ENCODE data around the gene LILRA1. TPM values are rescaled to one million over a fixed set of nuclear protein-coding genes. Genes with fewer than 3 reads are reported as not detected.
"Not testable (repeated sequence)": the region's sequence is repeated elsewhere in the genome, so short reads cannot be mapped to it uniquely, and the experiment has no call there.

Gene LILRA1
- total and polyA plus RNA-seq, 4 experiments from 2014 or later, result not detected

DNA sequence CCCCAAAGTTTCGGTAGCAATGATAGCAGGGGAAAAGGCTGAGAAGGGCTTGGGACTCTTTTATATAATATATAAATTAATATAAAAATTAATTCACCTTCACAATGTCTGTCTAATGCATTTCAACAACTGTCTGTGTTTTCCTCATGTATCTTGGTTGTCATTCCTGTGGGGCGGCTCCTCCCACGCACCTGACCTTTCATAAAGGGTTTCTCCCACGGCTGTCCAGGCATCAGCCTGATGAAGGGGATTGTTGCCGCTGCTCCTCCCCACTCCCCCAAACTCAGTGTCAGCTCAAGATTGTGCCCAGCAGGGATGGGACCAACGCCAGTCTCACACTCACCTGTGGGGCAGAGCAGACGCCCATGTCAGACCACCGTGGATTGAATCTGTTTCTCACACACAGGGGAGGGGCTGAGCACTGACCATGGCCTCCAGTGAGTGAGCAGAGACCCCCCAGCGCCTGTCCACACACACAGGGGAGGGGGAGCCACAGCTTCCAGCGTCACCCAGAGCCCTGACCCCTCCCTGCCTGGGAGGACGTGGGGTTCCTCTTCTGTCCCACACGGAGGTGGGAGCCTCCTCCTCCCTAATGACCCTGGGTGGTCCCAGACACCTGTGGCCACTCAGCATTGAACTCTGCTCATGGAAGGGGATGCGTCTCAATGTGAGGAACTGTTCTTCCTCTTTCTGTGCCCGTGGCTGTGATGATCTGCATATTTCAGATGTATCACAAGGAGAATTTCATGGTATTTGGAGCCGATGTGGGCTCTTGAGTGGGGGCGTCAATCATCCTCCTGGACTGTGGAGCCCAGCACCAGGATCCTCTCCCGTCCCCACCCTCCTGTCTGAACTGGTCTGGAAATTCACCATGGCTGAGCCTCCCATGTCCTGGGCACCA is 21.5 kb upstream of the LILRA1 start:
- H3K27ac Mint-ChIP-seq; DNase-seq; POLR2A ChIA-PET (ENCODE audit: partially characterized antibody); H3K9me3 Mint-ChIP-seq; H3K27me3 ChIP-seq (ENCODE audit: insufficient read depth, low read length); intact Hi-C loops (cut with micrococcal nuclease); H3K9me3 ChIP-seq (ENCODE audit: control insufficient read depth in 1 of 2, low read length in 2 of 2); H3K27ac ChIP-seq (ENCODE audit: low read depth, low read length); H3K36me3 Mint-ChIP-seq; H3K4me1 Mint-ChIP-seq; H3K4me3 Mint-ChIP-seq; H3K36me3 ChIP-seq (ENCODE audit: insufficient read depth, low read length); H3K4me1 ChIP-seq (ENCODE audit: insufficient read depth, low read length); CTCF ChIA-PET (ENCODE audit: partially characterized antibody); H3K4me3 ChIP-seq (ENCODE audit: low read length in 2 of 2): not testable (repeated sequence)
- H3K27me3 Mint-ChIP-seq, result peaks cover 26 to 30% of the 10 kb centered on the region in 2 donors

DNA sequence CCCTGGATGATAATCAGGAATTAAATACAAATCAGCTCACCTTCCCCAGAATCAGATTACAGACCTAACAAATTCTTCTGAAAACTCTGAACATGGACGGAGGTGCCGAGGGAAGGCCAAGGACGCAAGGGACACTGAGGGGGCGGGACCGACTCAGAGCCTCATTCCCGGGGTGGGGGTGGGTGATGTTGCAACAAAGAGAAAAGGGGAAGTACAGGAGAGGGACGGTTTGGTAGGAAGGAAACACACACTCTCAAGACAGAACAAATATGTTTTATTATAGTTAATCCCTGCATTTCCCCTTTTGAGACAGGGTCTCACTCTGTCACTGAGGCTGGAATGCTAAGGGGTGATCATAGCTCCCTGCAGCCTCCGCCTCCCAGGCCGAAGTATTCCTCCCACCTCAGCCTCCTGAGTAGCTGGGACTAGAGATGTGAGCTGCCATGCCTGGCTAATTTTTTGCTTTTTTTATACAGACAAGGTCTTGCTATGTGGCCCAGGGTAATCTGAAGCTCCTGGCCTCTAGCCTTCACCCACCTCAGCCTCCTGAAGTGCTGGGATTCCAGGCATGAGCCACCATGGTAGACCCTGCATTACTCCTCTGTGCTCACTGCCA is 20.6 kb upstream of the LILRA1 start:
- Histone ChIP-seq H3K4me1 (ENCODE audit: insufficient read depth, low read length) (no peaks in the 10 kb centered on the region), H3K4me3 (ENCODE audit: low read length in 2 of 2) (no peak overlapping the region), H3K9me3 (ENCODE audit: control insufficient read depth in 1 of 2, low read length in 2 of 2) (no peaks in the 10 kb centered on the region), H3K27me3 (ENCODE audit: insufficient read depth, low read length) (peaks cover 3% of the 10 kb centered on the region), H3K27ac (ENCODE audit: low read depth, low read length) (no peak overlapping the region), H3K36me3 (ENCODE audit: insufficient read depth, low read length) (no peaks in the 10 kb centered on the region)
- no peak overlapping the region for H3K27ac Mint-ChIP-seq
- CTCF ChIA-PET (ENCODE audit: partially characterized antibody), result no interaction called here
- no peak for DNase-seq
- H3K9me3 Mint-ChIP-seq, result no peaks in the 10 kb centered on the region
- H3K36me3 Mint-ChIP-seq, result no peaks in the 10 kb centered on the region
- no peak overlapping the region for H3K4me3 Mint-ChIP-seq
- H3K27me3 Mint-ChIP-seq, result peaks cover 24 to 28% of the 10 kb centered on the region in 2 donors
- H3K4me1 Mint-ChIP-seq, result no peaks in the 10 kb centered on the region
- POLR2A ChIA-PET (ENCODE audit: partially characterized antibody), result no interaction called here
- intact Hi-C loops (cut with micrococcal nuclease), result no loop called here

DNA sequence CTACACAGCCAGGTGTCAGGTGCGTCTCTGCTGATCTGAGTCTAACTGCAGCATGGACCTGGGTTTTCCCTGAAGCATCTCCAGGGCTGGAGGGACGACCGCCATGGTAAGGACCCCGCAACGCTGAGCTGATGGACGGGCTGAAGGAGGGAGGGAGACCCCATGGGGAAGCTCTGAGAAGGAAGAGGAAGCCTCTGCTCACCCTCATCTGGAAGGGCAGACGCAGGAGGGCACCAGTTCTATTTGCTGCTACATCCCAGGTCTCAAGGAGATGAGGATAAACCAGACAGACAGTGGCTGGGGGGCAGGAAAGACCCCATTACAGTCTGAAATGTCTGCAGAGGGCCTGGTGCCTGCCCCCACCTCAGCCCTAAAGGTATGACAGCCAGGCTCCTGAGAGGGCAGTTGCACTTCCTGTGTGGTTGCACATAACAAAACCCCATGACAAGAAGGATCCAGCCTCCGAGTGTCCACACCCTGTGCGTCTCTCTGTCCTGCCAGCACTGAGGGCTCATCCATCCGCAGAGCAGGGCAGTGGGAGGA is 20.0 kb upstream of the LILRA1 start, which contains the start of gene LILRA2:
TSS of gene LILRA2 (plus strand) at position 461 of the 543 bp plus-strand sequence. CDS start 89 bp downstream, outside the sequence.
- no peaks in the 10 kb centered on the region for H3K36me3 ChIP-seq (ENCODE audit: insufficient read depth, low read length)
- no peaks in the 10 kb centered on the region for H3K4me1 Mint-ChIP-seq
- H3K27me3 Mint-ChIP-seq, result peaks cover 24% of the 10 kb centered on the region in 2 donors
- POLR2A ChIA-PET (ENCODE audit: partially characterized antibody), result no interaction called here
- no peaks in the 10 kb centered on the region for H3K36me3 Mint-ChIP-seq
- no peak within 1 kb of the TSS for H3K4me3 Mint-ChIP-seq
- peaks cover 3% of the 10 kb centered on the region for H3K27me3 ChIP-seq (ENCODE audit: insufficient read depth, low read length)
- H3K9me3 Mint-ChIP-seq, result no peaks in the 10 kb centered on the region
- no peak within 1 kb of the TSS for H3K4me3 ChIP-seq (ENCODE audit: low read length in 2 of 2)
- no peak for DNase-seq
- CTCF ChIA-PET (ENCODE audit: partially characterized antibody), result no interaction called here
- no peaks in the 10 kb centered on the region for H3K4me1 ChIP-seq (ENCODE audit: insufficient read depth, low read length)
- H3K27ac Mint-ChIP-seq, result no peak within 1 kb of the TSS
- intact Hi-C loops (cut with micrococcal nuclease), result no loop called here
- no peak within 1 kb of the TSS for H3K27ac ChIP-seq (ENCODE audit: low read depth, low read length)
- H3K9me3 ChIP-seq (ENCODE audit: control insufficient read depth in 1 of 2, low read length in 2 of 2), result no peaks in the 10 kb centered on the region

DNA sequence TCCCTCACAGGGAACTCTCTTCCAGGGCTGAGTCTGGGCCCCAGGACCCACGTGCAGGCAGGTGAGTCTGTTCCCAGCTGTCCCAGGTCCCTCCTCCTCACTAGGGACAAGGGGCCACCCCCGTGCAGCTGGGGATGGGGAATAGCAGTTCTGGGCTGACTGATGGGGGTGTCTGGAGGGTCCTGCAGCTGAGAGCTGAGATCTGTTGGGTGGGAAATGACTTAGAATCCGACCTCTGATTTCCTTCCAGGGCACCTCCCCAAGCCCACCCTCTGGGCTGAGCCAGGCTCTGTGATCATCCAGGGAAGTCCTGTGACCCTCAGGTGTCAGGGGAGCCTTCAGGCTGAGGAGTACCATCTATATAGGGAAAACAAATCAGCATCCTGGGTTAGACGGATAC is 19.4 kb upstream of the LILRA1 start:
- peaks cover 0 to 4% (median 0%) of the 10 kb centered on the region in 8 donors for H3K9me3 Mint-ChIP-seq
- Histone ChIP-seq H3K27ac (ENCODE audit: low read depth, low read length) (no peak overlapping the region), H3K4me1 (ENCODE audit: insufficient read depth, low read length) (no peaks in the 10 kb centered on the region), H3K36me3 (ENCODE audit: insufficient read depth, low read length) (no peaks in the 10 kb centered on the region), H3K27me3 (ENCODE audit: insufficient read depth, low read length) (peaks cover 3% of the 10 kb centered on the region), H3K9me3 (ENCODE audit: control insufficient read depth in 1 of 2, low read length in 2 of 2) (no peaks in the 10 kb centered on the region), H3K4me3 (ENCODE audit: low read length in 2 of 2) (no peak overlapping the region)
- no peaks in the 10 kb centered on the region for H3K36me3 Mint-ChIP-seq
- peaks cover 22 to 25% of the 10 kb centered on the region in 2 donors for H3K27me3 Mint-ChIP-seq
- no peaks in the 10 kb centered on the region for H3K4me1 Mint-ChIP-seq
- ChIA-PET CTCF (ENCODE audit: partially characterized antibody) (no interaction called here), POLR2A (ENCODE audit: partially characterized antibody) (no interaction called here)
- intact Hi-C loops (cut with micrococcal nuclease), result no loop called here
- no peak overlapping the region for H3K4me3 Mint-ChIP-seq
- no peak for DNase-seq
- H3K27ac Mint-ChIP-seq, result no peak overlapping the region

DNA sequence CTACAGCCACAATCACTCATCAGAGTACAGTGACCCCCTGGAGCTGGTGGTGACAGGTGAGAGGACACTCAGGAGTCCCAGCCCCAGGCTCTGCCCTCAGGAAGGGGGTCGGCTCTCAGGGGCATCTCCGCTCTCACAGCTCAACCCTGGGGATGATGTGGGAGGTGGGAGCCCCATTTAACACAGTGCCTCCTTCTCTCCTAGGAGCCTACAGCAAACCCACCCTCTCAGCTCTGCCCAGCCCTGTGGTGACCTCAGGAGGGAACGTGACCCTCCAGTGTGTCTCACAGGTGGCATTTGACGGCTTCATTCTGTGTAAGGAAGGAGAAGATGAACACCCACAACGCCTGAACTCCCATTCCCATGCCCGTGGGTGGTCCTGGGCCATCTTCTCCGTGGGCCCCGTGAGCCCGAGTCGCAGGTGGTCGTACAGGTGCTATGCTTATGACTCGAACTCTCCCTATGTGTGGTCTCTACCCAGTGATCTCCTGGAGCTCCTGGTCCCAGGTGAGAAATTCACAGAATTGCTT is 18.8 kb upstream of the LILRA1 start:
- peaks cover 3% of the 10 kb centered on the region for H3K27me3 ChIP-seq (ENCODE audit: insufficient read depth, low read length)
- intact Hi-C loops (cut with micrococcal nuclease), result no loop called here
- no peaks in the 10 kb centered on the region for H3K9me3 ChIP-seq (ENCODE audit: control insufficient read depth in 1 of 2, low read length in 2 of 2)
- H3K4me1 ChIP-seq (ENCODE audit: insufficient read depth, low read length), result no peaks in the 10 kb centered on the region
- H3K27ac ChIP-seq (ENCODE audit: low read depth, low read length), result no peak overlapping the region
- no peaks in the 10 kb centered on the region for H3K36me3 ChIP-seq (ENCODE audit: insufficient read depth, low read length)
- H3K27ac Mint-ChIP-seq, result no peak overlapping the region
- H3K27me3 Mint-ChIP-seq, result peaks cover 19 to 25% of the 10 kb centered on the region in 2 donors
- peaks cover 0 to 8% (median 0%) of the 10 kb centered on the region in 8 donors for H3K9me3 Mint-ChIP-seq
- H3K4me1 Mint-ChIP-seq, result no peaks in the 10 kb centered on the region
- no peaks in the 10 kb centered on the region for H3K36me3 Mint-ChIP-seq
- no peak overlapping the region for H3K4me3 Mint-ChIP-seq
- ChIA-PET CTCF (ENCODE audit: partially characterized antibody) (no interaction called here), POLR2A (ENCODE audit: partially characterized antibody) (no interaction called here)
- no peak overlapping the region for H3K4me3 ChIP-seq (ENCODE audit: low read length in 2 of 2)
- no peak for DNase-seq

DNA sequence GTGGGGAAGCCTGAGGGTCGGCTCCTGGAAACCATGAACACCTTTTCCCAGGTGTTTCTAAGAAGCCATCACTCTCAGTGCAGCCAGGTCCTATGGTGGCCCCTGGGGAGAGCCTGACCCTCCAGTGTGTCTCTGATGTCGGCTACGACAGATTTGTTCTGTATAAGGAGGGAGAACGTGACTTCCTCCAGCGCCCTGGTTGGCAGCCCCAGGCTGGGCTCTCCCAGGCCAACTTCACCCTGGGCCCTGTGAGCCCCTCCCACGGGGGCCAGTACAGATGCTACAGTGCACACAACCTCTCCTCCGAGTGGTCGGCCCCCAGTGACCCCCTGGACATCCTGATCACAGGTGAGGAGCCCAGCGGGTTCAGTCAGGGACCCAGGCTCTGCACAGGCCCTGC is 18.2 kb upstream of the LILRA1 start:
- H3K9me3 Mint-ChIP-seq; H3K36me3 Mint-ChIP-seq; H3K27me3 ChIP-seq (ENCODE audit: insufficient read depth, low read length); POLR2A ChIA-PET (ENCODE audit: partially characterized antibody); H3K27ac Mint-ChIP-seq; CTCF ChIA-PET (ENCODE audit: partially characterized antibody); H3K4me3 Mint-ChIP-seq; H3K9me3 ChIP-seq (ENCODE audit: control insufficient read depth in 1 of 2, low read length in 2 of 2); H3K36me3 ChIP-seq (ENCODE audit: insufficient read depth, low read length); H3K4me1 Mint-ChIP-seq; H3K4me3 ChIP-seq (ENCODE audit: low read length in 2 of 2); H3K4me1 ChIP-seq (ENCODE audit: insufficient read depth, low read length); DNase-seq; intact Hi-C loops (cut with micrococcal nuclease); H3K27ac ChIP-seq (ENCODE audit: low read depth, low read length): not testable (repeated sequence)
- peaks cover 15 to 25% of the 10 kb centered on the region in 2 donors for H3K27me3 Mint-ChIP-seq

DNA sequence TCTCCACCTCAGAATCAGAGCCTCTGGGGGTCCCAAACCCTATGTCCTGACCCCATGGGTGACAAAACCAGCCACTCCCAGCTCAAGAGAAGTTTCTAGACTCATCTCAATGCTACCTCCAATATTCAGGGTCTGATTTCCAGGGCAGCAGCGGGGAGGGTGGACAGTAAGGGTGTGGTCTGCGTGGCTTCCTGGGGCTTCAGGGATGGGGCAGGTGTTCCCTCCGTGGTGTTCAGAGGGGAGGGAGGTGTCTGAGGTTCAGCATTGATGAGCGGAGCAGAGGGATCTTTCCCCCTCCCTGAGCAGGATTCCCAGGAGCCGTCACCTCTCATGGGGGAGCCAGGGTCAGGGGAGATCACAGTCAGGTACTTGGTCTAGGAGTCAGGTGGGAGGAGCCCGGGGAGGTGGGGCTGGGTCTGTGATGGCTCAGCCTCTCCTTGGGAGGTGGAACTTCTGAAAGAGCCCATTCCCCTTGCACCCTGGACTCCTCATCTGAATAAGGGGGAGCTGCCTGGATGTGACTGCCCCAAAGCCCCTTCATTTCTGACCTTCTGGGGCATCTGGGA is 16.9 kb upstream of the LILRA1 start:
- ChIA-PET POLR2A (ENCODE audit: partially characterized antibody) (no interaction called here), CTCF (ENCODE audit: partially characterized antibody) (no interaction called here)
- Mint-ChIP-seq H3K27me3 (peaks cover 12 to 21% of the 10 kb centered on the region in 2 donors), H3K9me3 (peaks cover 0 to 8% (median 0%) of the 10 kb centered on the region in 8 donors), H3K4me1 (no peaks in the 10 kb centered on the region), H3K36me3 (no peaks in the 10 kb centered on the region), H3K27ac (no peak overlapping the region), H3K4me3 (no peak overlapping the region)
- Histone ChIP-seq H3K27ac (ENCODE audit: low read depth, low read length) (no peak overlapping the region), H3K4me3 (ENCODE audit: low read length in 2 of 2) (no peak overlapping the region), H3K27me3 (ENCODE audit: insufficient read depth, low read length) (peaks cover 3% of the 10 kb centered on the region), H3K36me3 (ENCODE audit: insufficient read depth, low read length) (no peaks in the 10 kb centered on the region), H3K4me1 (ENCODE audit: insufficient read depth, low read length) (no peaks in the 10 kb centered on the region), H3K9me3 (ENCODE audit: control insufficient read depth in 1 of 2, low read length in 2 of 2) (no peaks in the 10 kb centered on the region)
- intact Hi-C loops (cut with micrococcal nuclease), result no loop called here
- no peak for DNase-seq

Data from CD4-positive, alpha-beta memory T cell (primary cell).